Measurements from ENCODE around the gene PHLDA3.

PHLDA3 gene

DNA sequence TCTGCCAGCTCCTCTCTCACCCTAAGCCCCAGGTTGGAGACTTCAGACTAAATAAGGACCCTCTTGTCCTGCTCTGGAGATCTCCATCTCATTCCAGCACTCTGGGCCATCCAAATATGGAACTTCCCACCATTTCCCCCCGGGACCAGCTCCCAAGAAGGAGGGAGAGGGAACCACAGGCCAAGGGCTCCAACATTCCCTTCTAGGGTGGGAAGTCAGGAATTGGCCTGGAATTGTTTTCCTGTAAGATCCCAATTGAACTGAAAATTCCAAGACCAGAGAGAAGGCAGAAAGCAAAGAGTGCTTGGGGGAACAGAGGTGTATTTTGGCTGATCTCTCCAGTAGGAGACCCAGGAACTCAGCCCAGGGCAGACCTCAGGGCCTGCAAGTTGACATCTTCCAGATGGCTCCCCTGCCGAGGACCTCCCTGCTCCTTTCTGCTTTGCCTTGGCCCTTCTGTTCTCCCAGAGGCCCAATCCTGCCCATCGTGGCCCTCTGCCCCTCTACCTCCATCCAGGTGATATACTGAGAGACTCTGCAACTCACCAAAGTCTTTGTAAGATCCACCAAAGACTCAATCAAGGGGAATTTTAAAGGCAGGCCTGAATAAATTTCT, 23.0 kb upstream of the PHLDA3 start:
- H3K27me3 ChIP-seq (ENCODE audit: low read length): no peaks in the 10 kb centered on the region
- H3K9ac ChIP-seq (ENCODE audit: low read length): no peak overlapping the region
- no peak overlapping the region for H2AFZ ChIP-seq (ENCODE audit: low read depth, low read length, severe bottlenecking)
- no peak overlapping the region for H3K4me3 ChIP-seq (ENCODE audit: insufficient read depth, low read length, poor library complexity, severe bottlenecking)
- no peaks in the 10 kb centered on the region for H4K20me1 ChIP-seq (ENCODE audit: low read depth, low read length)
- H3F3A ChIP-seq (ENCODE audit: insufficient read depth): no peaks in the 10 kb centered on the region
- H3K9me3 ChIP-seq (ENCODE audit: insufficient read depth, low read length): no peaks in the 10 kb centered on the region
- no peaks in the 10 kb centered on the region for H3K79me2 ChIP-seq (ENCODE audit: insufficient read depth, low read length)
- no peak overlapping the region for H3K4me2 ChIP-seq (ENCODE audit: low read depth, low read length, poor library complexity, severe bottlenecking)
- H3K36me3 ChIP-seq (ENCODE audit: low read length): no peaks in the 10 kb centered on the region
- TF ChIP-seq, protein P1, sequence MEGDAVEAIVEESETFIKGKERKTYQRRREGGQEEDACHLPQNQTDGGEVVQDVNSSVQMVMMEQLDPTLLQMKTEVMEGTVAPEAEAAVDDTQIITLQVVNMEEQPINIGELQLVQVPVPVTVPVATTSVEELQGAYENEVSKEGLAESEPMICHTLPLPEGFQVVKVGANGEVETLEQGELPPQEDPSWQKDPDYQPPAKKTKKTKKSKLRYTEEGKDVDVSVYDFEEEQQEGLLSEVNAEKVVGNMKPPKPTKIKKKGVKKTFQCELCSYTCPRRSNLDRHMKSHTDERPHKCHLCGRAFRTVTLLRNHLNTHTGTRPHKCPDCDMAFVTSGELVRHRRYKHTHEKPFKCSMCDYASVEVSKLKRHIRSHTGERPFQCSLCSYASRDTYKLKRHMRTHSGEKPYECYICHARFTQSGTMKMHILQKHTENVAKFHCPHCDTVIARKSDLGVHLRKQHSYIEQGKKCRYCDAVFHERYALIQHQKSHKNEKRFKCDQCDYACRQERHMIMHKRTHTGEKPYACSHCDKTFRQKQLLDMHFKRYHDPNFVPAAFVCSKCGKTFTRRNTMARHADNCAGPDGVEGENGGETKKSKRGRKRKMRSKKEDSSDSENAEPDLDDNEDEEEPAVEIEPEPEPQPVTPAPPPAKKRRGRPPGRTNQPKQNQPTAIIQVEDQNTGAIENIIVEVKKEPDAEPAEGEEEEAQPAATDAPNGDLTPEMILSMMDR (IDR thresholded peaks at IDR 0.05; ENCODE audit: insufficient read depth, low read length, poor library complexity, severe bottlenecking): no peak
- no peak for TF ChIP-seq EZH2phosphoT487 (conservative IDR thresholded peaks at IDR 0.05; ENCODE audit: low read length)
- no peaks in the 10 kb centered on the region for H3K9me2 ChIP-seq (replicated peaks; ENCODE audit: insufficient read depth, low read length)
- no peak overlapping the region for H3K27ac ChIP-seq (ENCODE audit: low read depth, low read length)

DNA sequence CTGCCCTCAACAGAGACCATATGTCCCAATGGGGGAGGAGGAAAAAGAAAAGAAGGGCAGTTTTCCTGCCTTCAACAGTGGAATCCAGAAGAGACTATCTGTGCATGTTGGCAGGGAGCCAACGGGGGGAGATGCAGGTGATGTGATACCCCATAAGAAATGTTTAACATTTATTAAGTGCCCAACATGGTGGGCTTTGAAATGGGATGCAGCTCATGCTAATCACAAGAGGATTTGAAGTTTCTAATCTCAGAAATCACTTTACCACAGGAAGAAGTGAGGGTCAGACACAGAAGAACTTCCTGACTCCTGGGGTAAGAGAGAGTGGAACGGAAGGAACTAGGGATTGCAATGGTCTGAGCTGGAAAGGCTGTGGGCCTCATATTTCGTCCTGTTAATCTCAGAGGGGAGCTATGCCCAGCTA, 21.7 kb upstream of the PHLDA3 start:
- TF ChIP-seq EZH2phosphoT487 (conservative IDR thresholded peaks at IDR 0.05; ENCODE audit: low read length): no peak
- TF ChIP-seq, protein P1 (IDR thresholded peaks at IDR 0.05; ENCODE audit: insufficient read depth, low read length, poor library complexity, severe bottlenecking): no peak
- Histone ChIP-seq H4K20me1 (ENCODE audit: low read depth, low read length) (no peaks in the 10 kb centered on the region), H3K9ac (ENCODE audit: low read length) (no peak overlapping the region), H3K9me2 (replicated peaks; ENCODE audit: insufficient read depth, low read length) (no peaks in the 10 kb centered on the region), H3K27ac (ENCODE audit: low read depth, low read length) (no peak overlapping the region), H3K4me3 (ENCODE audit: insufficient read depth, low read length, poor library complexity, severe bottlenecking) (no peak overlapping the region), H3K79me2 (ENCODE audit: insufficient read depth, low read length) (no peaks in the 10 kb centered on the region), H3F3A (ENCODE audit: insufficient read depth) (no peaks in the 10 kb centered on the region), H3K9me3 (ENCODE audit: insufficient read depth, low read length) (no peaks in the 10 kb centered on the region), H3K36me3 (ENCODE audit: low read length) (no peaks in the 10 kb centered on the region), H3K4me2 (ENCODE audit: low read depth, low read length, poor library complexity, severe bottlenecking) (no peak overlapping the region), H2AFZ (ENCODE audit: low read depth, low read length, severe bottlenecking) (no peak overlapping the region), H3K27me3 (ENCODE audit: low read length) (no peaks in the 10 kb centered on the region)

DNA sequence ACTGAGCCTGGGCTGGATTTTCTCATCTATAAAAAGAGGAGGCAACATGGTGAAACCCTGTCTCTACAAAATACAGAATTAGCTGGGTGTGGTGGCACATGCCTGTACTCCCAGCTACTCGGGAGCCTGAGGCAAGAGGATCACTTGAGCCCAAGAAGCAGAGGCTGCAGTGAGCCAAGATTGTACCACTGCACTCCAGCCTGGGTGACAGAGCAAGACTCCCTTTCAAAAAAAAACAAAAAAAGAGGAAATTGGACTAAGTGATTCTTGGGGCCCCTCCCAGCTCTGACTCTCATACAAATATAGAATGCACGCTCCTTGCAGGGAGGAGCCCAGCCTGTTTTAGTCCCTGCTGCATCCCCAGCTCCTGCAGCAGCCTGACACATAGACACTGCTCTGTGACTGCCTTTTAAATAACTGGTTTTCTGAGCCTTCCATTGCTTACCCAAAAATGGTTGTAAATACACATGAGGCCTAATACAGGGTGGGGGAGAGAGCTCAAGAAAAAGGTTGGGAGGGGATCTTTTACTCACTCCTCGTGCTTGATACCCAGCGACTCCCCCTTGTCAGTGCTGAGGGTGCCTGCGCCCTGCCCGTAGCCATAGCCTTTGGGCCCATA, 20.8 kb upstream of the PHLDA3 start:
- H3K4me2 ChIP-seq (ENCODE audit: low read depth, low read length, poor library complexity, severe bottlenecking): no peak overlapping the region

More for the DNA sequence above, 20.8 kb upstream of the PHLDA3 start:
- H3K27ac ChIP-seq (ENCODE audit: low read depth, low read length): no peak overlapping the region
- no peak overlapping the region for H3K4me3 ChIP-seq (ENCODE audit: insufficient read depth, low read length, poor library complexity, severe bottlenecking)
- no peaks in the 10 kb centered on the region for H3K9me3 ChIP-seq (ENCODE audit: insufficient read depth, low read length)
- no peaks in the 10 kb centered on the region for H3K79me2 ChIP-seq (ENCODE audit: insufficient read depth, low read length)
- no peaks in the 10 kb centered on the region for H3K9me2 ChIP-seq (replicated peaks; ENCODE audit: insufficient read depth, low read length)
- no peaks in the 10 kb centered on the region for H4K20me1 ChIP-seq (ENCODE audit: low read depth, low read length)
- no peaks in the 10 kb centered on the region for H3K36me3 ChIP-seq (ENCODE audit: low read length)
- H3K27me3 ChIP-seq (ENCODE audit: low read length): no peaks in the 10 kb centered on the region
- no peak overlapping the region for H3K9ac ChIP-seq (ENCODE audit: low read length)
- no peak overlapping the region for H2AFZ ChIP-seq (ENCODE audit: low read depth, low read length, severe bottlenecking)
- no peaks in the 10 kb centered on the region for H3F3A ChIP-seq (ENCODE audit: insufficient read depth)
- TF ChIP-seq, protein P1 (IDR thresholded peaks at IDR 0.05; ENCODE audit: insufficient read depth, low read length, poor library complexity, severe bottlenecking): no peak
- TF ChIP-seq EZH2phosphoT487 (conservative IDR thresholded peaks at IDR 0.05; ENCODE audit: low read length): no peak

Data from SU-DHL-6 (cell line).